ENCODE results near the gene KDM6B. TPM values are rescaled to one million over a fixed set of nuclear protein-coding genes. Genes with fewer than 3 reads are reported as not detected.
A peak's percentile ranks its signal among the peaks of the same experiment; 100 is the strongest.

KDM6B gene
- total and polyA plus RNA-seq, 9 of the 15 experiments (the other 6 are each of a cell fraction or from before 2014, with no cell fraction given): 0.01 to 22.9 (median 2.2) TPM

DNA sequence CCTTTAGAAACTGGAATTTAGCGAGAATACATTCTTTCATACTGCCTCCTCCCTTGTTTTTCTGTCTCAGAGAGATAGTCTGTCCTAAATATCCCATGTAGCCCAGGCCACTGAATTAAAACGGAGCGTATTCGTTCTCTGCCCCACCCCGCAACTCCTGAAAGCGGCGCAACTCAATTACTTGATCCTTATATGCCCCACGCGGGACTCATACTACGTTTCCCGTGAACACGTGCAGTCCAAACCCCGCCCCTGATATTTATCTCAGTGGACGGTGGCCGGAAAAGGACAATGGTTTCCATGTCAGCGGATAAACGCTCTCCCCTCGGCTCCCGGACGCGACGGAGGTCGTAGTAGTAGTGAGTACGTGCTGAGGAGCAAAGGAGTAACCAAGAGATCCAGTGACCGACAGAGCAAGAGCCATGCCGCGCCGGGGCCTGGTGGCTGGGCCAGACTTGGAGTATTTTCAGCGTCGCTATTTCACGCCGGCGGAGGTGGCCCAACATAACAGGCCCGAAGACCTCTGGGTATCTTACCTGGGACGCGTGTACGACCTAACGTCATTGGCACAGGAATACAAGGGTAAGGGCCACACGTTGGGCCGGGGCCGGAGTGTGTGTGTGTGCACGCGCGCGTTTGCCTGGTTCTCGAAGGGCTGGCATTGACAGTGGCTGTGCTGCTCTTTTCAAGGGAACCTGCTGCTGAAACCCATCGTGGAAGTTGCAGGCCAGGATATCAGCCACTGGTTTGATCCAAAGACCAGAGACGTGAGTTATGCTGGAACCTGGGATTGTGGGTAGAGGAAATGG, 23.9 kb downstream of the KDM6B start, which contains the start of gene CYB5D1 (continued):
- TF ChIP-seq ZNF696 (CRISPR knock-in tag; conservative IDR thresholded peaks at IDR 0.05): no peak
- TF ChIP-seq, protein P1, sequence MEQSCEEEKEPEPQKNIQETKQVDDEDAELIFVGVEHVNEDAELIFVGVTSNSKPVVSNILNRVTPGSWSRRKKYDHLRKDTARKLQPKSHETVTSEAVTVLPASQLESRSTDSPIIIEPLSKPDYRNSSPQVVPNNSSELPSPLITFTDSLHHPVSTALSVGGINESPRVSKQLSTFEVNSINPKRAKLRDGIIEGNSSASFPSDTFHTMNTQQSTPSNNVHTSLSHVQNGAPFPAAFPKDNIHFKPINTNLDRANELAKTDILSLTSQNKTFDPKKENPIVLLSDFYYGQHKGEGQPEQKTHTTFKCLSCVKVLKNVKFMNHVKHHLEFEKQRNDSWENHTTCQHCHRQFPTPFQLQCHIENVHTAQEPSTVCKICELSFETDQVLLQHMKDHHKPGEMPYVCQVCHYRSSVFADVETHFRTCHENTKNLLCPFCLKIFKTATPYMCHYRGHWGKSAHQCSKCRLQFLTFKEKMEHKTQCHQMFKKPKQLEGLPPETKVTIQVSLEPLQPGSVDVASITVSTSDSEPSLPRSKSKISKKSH (CRISPR knock-in tag; IDR thresholded peaks at IDR 0.05): no peak
- TF ChIP-seq ELF1 (tag; IDR thresholded peaks at IDR 0.05): peak; percentile 49; the same call in 1 of the 2 replicates
- TF ChIP-seq MTA3 (IDR thresholded peaks at IDR 0.05; ENCODE audit: borderline replicate concordance): peak; percentile 98
- TF ChIP-seq, protein P2, sequence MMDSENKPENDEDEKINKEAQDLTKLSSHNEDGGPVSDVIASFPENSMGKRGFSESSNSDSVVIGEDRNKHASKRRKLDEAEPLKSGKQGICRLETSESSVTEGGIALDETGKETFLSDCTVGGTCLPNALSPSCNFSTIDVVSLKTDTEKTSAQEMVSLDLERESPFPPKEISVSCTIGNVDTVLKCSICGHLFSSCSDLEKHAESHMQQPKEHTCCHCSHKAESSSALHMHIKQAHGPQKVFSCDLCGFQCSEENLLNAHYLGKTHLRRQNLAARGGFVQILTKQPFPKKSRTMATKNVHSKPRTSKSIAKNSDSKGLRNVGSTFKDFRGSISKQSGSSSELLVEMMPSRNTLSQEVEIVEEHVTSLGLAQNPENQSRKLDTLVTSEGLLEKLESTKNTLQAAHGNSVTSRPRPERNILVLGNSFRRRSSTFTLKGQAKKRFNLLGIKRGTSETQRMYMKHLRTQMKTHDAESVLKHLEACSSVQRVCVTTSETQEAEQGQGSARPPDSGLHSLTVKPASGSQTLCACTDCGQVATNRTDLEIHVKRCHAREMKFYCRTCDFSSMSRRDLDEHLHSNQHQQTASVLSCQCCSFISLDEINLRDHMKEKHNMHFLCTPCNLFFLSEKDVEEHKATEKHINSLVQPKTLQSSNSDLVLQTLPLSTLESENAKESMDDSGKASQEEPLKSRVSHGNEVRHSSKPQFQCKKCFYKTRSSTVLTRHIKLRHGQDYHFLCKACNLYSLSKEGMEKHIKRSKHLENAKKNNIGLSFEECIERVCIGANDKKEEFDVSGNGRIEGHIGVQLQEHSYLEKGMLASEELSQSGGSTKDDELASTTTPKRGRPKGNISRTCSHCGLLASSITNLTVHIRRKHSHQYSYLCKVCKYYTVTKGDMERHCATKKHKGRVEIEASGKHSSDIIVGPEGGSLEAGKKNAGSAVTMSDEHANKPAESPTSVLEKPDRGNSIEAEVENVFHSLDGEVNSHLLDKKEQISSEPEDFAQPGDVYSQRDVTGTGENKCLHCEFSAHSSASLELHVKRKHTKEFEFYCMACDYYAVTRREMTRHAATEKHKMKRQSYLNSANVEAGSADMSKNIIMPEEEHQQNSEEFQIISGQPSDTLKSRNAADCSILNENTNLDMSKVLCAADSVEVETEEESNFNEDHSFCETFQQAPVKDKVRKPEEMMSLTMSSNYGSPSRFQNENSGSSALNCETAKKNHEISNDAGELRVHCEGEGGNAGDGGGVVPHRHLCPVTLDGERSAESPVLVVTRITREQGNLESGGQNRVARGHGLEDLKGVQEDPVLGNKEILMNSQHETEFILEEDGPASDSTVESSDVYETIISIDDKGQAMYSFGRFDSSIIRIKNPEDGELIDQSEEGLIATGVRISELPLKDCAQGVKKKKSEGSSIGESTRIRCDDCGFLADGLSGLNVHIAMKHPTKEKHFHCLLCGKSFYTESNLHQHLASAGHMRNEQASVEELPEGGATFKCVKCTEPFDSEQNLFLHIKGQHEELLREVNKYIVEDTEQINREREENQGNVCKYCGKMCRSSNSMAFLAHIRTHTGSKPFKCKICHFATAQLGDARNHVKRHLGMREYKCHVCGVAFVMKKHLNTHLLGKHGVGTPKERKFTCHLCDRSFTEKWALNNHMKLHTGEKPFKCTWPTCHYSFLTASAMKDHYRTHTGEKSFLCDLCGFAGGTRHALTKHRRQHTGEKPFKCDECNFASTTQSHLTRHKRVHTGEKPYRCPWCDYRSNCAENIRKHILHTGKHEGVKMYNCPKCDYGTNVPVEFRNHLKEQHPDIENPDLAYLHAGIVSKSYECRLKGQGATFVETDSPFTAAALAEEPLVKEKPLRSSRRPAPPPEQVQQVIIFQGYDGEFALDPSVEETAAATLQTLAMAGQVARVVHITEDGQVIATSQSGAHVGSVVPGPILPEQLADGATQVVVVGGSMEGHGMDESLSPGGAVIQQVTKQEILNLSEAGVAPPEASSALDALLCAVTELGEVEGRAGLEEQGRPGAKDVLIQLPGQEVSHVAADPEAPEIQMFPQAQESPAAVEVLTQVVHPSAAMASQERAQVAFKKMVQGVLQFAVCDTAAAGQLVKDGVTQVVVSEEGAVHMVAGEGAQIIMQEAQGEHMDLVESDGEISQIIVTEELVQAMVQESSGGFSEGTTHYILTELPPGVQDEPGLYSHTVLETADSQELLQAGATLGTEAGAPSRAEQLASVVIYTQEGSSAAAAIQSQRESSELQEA (IDR thresholded peaks at IDR 0.05; ENCODE audit: low read depth): peak; percentile 96
- TF ChIP-seq, protein P3, sequence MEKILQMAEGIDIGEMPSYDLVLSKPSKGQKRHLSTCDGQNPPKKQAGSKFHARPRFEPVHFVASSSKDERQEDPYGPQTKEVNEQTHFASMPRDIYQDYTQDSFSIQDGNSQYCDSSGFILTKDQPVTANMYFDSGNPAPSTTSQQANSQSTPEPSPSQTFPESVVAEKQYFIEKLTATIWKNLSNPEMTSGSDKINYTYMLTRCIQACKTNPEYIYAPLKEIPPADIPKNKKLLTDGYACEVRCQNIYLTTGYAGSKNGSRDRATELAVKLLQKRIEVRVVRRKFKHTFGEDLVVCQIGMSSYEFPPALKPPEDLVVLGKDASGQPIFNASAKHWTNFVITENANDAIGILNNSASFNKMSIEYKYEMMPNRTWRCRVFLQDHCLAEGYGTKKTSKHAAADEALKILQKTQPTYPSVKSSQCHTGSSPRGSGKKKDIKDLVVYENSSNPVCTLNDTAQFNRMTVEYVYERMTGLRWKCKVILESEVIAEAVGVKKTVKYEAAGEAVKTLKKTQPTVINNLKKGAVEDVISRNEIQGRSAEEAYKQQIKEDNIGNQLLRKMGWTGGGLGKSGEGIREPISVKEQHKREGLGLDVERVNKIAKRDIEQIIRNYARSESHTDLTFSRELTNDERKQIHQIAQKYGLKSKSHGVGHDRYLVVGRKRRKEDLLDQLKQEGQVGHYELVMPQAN (IDR thresholded peaks at IDR 0.05; ENCODE audit: borderline replicate concordance): peak; percentile 85
- peak; percentile 89 for TF ChIP-seq GATA2 (CRISPR knock-in tag; IDR thresholded peaks at IDR 0.05)
- peak; percentile 84 for TF ChIP-seq FOXJ2 (tag; IDR thresholded peaks at IDR 0.05)
- TF ChIP-seq TAF1 (IDR thresholded peaks at IDR 0.05; ENCODE audit: control insufficient read depth, extremely low read depth, insufficient read depth, low read length, severe bottlenecking): peak; percentile 40

All from K562 (cell line).